A673 (cell line): Measurements from ENCODE around the gene XRCC4. TPM values are rescaled to one million over a fixed set of nuclear protein-coding genes. Genes with fewer than 3 reads are reported as not detected.

Experiments
- BruUV-seq: library from RNA; stranded (reverse); fragments of 400-500 nt; replicated peaks from 2 replicates; lab custom pipeline; 2021; lab: Mats Ljungman, UMichigan
- CTCF ChIA-PET: fragments of 300-600 bp; sonication (Branson Sonifier 250); formaldehyde crosslinking; loops from one replicate; lab custom pipeline; 2022; ENCODE audit warnings: antibody characterized with exemption; lab: Charles Lee
- POLR2A ChIA-PET: fragments of 300-600 bp; sonication (Branson Sonifier 250); formaldehyde crosslinking; loops from one replicate; lab custom pipeline; 2022; ENCODE audit warnings: antibody characterized with exemption; ENCODE audit not compliant: low non-redundant PET; lab: Charles Lee
- DNase-seq: peaks from one replicate; pipeline ENCODE4 v3.0.0-alpha.2; 2015; ENCODE audit warnings: low spot score
- H3K27ac ChIP-seq: fragments of 200-600 bp; sonication (generic); 2 replicates; pipeline ENCODE4 v1.5.1; 2016; ENCODE audit warnings: mixed run types, low read depth, mild to moderate bottlenecking, mixed read lengths, antibody characterized with exemption, low read length; ENCODE audit not compliant: poor library complexity, severe bottlenecking
- H3K27me3 ChIP-seq: fragments of 200-600 bp; sonication (generic); replicated peaks from 2 replicates; pipeline ENCODE4 v1.6.1; 2017; ENCODE audit warnings: mixed run types, low read depth, mild to moderate bottlenecking, mixed read lengths, antibody characterized with exemption, low read length; ENCODE audit not compliant: insufficient read depth, poor library complexity
- H3K36me3 ChIP-seq: fragments of 200-600 bp; sonication (generic); 2 replicates; pipeline ENCODE4 v1.6.1; 2016; ENCODE audit warnings: mixed run types, mild to moderate bottlenecking, mixed read lengths, antibody characterized with exemption, low read length; ENCODE audit not compliant: insufficient read depth, poor library complexity, severe bottlenecking
- H3K4me1 ChIP-seq: fragments of 200-600 bp; sonication (generic); 2 replicates; pipeline ENCODE4 v1.6.1; 2017; ENCODE audit warnings: mixed run types, mild to moderate bottlenecking, mixed read lengths, antibody characterized with exemption, low read length; ENCODE audit not compliant: insufficient read depth, poor library complexity, severe bottlenecking
- H3K4me3 ChIP-seq: fragments of 200-600 bp; sonication (generic); 2 replicates; pipeline ENCODE4 v1.5.1; 2016; ENCODE audit warnings: low read depth, mixed run types, mild to moderate bottlenecking, mixed read lengths, low read length; ENCODE audit not compliant: poor library complexity, severe bottlenecking
- H3K9me3 ChIP-seq: fragments of 200-600 bp; sonication (generic); 2 replicates; pipeline ENCODE4 v1.6.1; 2016; ENCODE audit warnings: mixed run types, low read depth, mild to moderate bottlenecking, mixed read lengths, antibody characterized with exemption, low read length; ENCODE audit not compliant: poor library complexity, severe bottlenecking
- EZH2 ChIP-seq: fragments of 200-600 bp; sonication (generic); IDR thresholded peaks from 2 replicates; pipeline ENCODE4 v1.6.1; 2017; ENCODE audit warnings: borderline replicate concordance, low read depth, mild to moderate bottlenecking, mixed read lengths, antibody characterized with exemption, low read length; ENCODE audit not compliant: poor library complexity, severe bottlenecking
- intact Hi-C: fragments of 100-400 bp; cut with micrococcal nuclease; formaldehyde crosslinking; loops from one replicate; pipeline ENCODE4 v1.10.0; 2022; ENCODE audit not compliant: unreplicated experiment
- total RNA-seq: library from RNA; stranded (reverse); gene quantifications from 2 replicates; pipeline ENCODE4 v1.2.3, GENCODE V29; 2021
- TF ChIP-seq, protein P1 (sequence below): fragments of 300-800, 200-600 bp; sonication (generic); conservative IDR thresholded peaks from 2 replicates; pipeline ENCODE4 v1.5.1; 2017; ENCODE audit warnings: low read depth, mild to moderate bottlenecking, antibody characterized with exemption, low read length, moderate library complexity, mixed read lengths

Gene XRCC4
- total RNA-seq, 1 experiment from 2014 or later, result 8.1 TPM

GRCh38 chr5:83363111-83363885 is 286.0 kb downstream of the XRCC4 start:
- TF ChIP-seq EZH2, result no peak
- TF ChIP-seq, protein P1, sequence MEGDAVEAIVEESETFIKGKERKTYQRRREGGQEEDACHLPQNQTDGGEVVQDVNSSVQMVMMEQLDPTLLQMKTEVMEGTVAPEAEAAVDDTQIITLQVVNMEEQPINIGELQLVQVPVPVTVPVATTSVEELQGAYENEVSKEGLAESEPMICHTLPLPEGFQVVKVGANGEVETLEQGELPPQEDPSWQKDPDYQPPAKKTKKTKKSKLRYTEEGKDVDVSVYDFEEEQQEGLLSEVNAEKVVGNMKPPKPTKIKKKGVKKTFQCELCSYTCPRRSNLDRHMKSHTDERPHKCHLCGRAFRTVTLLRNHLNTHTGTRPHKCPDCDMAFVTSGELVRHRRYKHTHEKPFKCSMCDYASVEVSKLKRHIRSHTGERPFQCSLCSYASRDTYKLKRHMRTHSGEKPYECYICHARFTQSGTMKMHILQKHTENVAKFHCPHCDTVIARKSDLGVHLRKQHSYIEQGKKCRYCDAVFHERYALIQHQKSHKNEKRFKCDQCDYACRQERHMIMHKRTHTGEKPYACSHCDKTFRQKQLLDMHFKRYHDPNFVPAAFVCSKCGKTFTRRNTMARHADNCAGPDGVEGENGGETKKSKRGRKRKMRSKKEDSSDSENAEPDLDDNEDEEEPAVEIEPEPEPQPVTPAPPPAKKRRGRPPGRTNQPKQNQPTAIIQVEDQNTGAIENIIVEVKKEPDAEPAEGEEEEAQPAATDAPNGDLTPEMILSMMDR, result no peak
- CTCF ChIA-PET, result no interaction called here

GRCh38 chr5:83363886-83364275 is 286.5 kb downstream of the XRCC4 start:
- BruUV-seq, result no TSS peak
- Histone ChIP-seq H3K4me1 (no peaks in the 10 kb centered on the region), H3K4me3 (no peak overlapping the region), H3K36me3 (no peaks in the 10 kb centered on the region), H3K27ac (no peak overlapping the region), H3K27me3 (no peaks in the 10 kb centered on the region), H3K9me3 (no peaks in the 10 kb centered on the region)
- POLR2A ChIA-PET, result no interaction called here
- DNase-seq, result no peak
- CTCF ChIA-PET, result no interaction called here
- intact Hi-C loops, result no loop called here
- TF ChIP-seq, protein P1, result no peak
- TF ChIP-seq EZH2, result no peak

More at GRCh38 chr5:83363111-83363885, 286.0 kb downstream of the XRCC4 start:
- Histone ChIP-seq H3K27ac (no peak overlapping the region), H3K9me3 (no peaks in the 10 kb centered on the region), H3K4me3 (no peak overlapping the region), H3K27me3 (no peaks in the 10 kb centered on the region), H3K4me1 (no peaks in the 10 kb centered on the region), H3K36me3 (no peaks in the 10 kb centered on the region)
- no TSS peak for BruUV-seq
- POLR2A ChIA-PET, result no interaction called here
- DNase-seq, result no peak
- intact Hi-C loops, result no loop called here

DNA sequence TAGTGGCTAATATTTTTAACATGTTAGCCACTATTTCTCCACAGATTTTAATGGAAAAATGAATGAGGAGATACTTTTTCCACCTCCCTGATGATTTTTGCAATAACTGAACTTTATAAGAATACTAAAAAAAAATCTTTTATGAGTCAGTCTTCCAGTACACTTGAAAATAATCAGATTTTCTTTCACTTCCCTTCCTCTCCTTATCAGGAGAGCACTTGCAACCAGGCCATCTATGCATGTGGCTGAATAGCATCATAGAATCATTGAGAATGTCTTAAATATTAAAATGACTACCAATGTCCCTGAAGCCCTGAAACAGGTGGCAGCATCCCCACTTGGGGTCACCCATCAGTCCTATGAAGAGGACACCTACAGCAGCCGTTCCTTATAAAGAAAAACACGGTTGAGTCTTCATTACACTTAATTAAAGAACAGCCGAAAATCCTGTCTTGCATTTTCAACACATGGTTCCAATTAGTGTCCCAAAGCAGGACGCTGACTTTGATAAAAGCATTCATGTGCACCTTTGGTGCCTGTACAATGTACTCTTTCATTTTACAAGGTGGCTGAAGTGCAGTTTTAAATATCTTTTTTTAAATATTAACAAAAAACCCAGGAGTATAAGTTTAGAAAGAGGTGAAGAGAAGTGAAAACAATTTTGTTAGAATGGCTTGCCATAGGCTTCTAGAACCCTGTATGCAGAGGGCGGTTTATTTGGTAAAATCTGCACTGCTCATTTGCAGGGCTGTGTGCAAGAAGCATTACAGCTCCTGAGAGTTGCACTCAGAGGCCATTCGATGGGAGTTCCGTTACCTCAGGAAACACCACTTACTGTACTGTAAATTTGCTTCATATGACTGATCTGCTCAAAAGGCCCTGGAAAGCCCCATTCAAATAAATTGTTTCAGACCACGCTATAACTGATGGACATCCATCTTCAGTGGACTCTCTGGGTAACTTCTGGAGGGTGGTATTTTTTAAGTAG is 287.3 kb downstream of the XRCC4 start:
- no TSS peak for BruUV-seq
- no peak for DNase-seq
- Histone ChIP-seq H3K4me1 (no peaks in the 10 kb centered on the region), H3K9me3 (no peaks in the 10 kb centered on the region), H3K27me3 (no peaks in the 10 kb centered on the region), H3K4me3 (no peak overlapping the region), H3K27ac (no peak overlapping the region), H3K36me3 (no peaks in the 10 kb centered on the region)
- ChIA-PET POLR2A (no interaction called here), CTCF (no interaction called here)
- no peak for TF ChIP-seq EZH2
- TF ChIP-seq, protein P1, result no peak
- intact Hi-C loops, result no loop called here
